Parathyroid adenoma (tissue), 2 donors: ENCODE results near the gene ECI2.
A peak's percentile ranks its signal among the peaks of the same experiment; 100 is the strongest.

Experiments
- H2AFZ ChIP-seq: fragments of 300-600 bp; sonication (generic); one replicate; pipeline ENCODE4 v1.7.0; 2017; ENCODE audit warnings: antibody characterized with exemption, mild to moderate bottlenecking
- H3K27ac ChIP-seq: fragments of 300-600 bp; sonication (generic); one replicate; pipeline ENCODE4 v1.7.0; 2017
- H3K27me3 ChIP-seq: fragments of 300-600 bp; sonication (generic); one replicate; pipeline ENCODE4 v1.7.0; 2017; ENCODE audit warnings: low read length; ENCODE audit not compliant: control insufficient read depth, insufficient read depth
- H3K36me3 ChIP-seq: fragments of 300-600 bp; sonication (generic); one replicate; pipeline ENCODE4 v1.7.0; 2017; ENCODE audit warnings: low read length; ENCODE audit not compliant: control insufficient read depth, insufficient read depth
- H3K4me1 ChIP-seq: fragments of 300-600 bp; sonication (generic); one replicate; pipeline ENCODE4 v1.7.0; 2017; ENCODE audit warnings: control low read depth
- H3K4me2 ChIP-seq: fragments of 300-600 bp; sonication (generic); one replicate; pipeline ENCODE4 v1.7.0; 2017; ENCODE audit warnings: low read length
- H3K4me3 ChIP-seq: fragments of 300-600 bp; sonication (generic); one replicate; pipeline ENCODE4 v1.7.0; 2017; ENCODE audit warnings: low read depth, low read length
- H3K79me2 ChIP-seq: fragments of 300-600 bp; sonication (generic); one replicate; pipeline ENCODE4 v1.7.0; 2017; ENCODE audit warnings: control low read depth
- H3K9ac ChIP-seq: fragments of 300-600 bp; sonication (generic); one replicate; pipeline ENCODE4 v1.7.0; 2017; ENCODE audit warnings: mild to moderate bottlenecking
- H3K9me3 ChIP-seq: fragments of 300-600 bp; sonication (generic); one replicate; pipeline ENCODE4 v1.7.0; 2017; ENCODE audit warnings: low read length; ENCODE audit not compliant: control insufficient read depth
- CTCF ChIP-seq: fragments of 300-600 bp; sonication (generic); IDR thresholded peaks from one replicate; pipeline ENCODE4 v1.7.0; 2017; ENCODE audit warnings: antibody characterized with exemption, mild to moderate bottlenecking
- donor health status: primary hyperparathyroidism.

Gene ECI2

GRCh38 chr6:4162370-4162769 is 27.0 kb upstream of the ECI2 start:
- Histone ChIP-seq H3K9me3 (no peaks in the 10 kb centered on the region), H3K4me3 (no peak overlapping the region), H3K27ac (no peak overlapping the region), H3K27me3 (no peaks in the 10 kb centered on the region), H3K9ac (no peak overlapping the region), H3K36me3 (no peaks in the 10 kb centered on the region), H3K4me2 (no peak overlapping the region), H2AFZ (no peak overlapping the region), H3K4me1 (no peaks in the 10 kb centered on the region), H3K79me2 (no peaks in the 10 kb centered on the region)
- no peak for TF ChIP-seq CTCF

DNA sequence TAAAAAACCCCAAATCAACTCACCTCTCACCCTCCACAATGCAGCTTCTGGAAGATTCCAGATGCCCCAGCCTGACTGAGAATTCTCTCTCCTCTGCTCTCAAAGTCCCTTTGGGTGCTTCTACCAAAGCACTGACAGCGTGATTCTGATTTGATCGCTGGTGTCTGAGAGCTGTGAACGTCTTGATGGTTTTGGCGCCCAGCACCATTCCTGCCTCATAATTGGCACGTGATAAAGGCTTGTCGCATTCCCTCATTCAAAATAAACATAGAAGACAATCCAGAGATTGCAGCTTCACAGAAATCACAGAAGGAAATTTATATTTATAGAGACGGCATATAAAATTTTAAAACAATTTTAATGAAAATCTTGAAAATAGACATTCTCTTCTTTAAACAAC is 24.1 kb upstream of the ECI2 start:
- Histone ChIP-seq H3K9me3 (no peaks in the 10 kb centered on the region), H3K4me3 (no peak overlapping the region), H3K4me2 (no peak overlapping the region), H2AFZ (no peak overlapping the region), H3K27ac (no peak overlapping the region), H3K36me3 (no peaks in the 10 kb centered on the region), H3K79me2 (no peaks in the 10 kb centered on the region), H3K9ac (no peak overlapping the region), H3K4me1 (no peaks in the 10 kb centered on the region), H3K27me3 (no peaks in the 10 kb centered on the region)
- no peak for TF ChIP-seq CTCF

GRCh38 chr6:4157506-4157905 is 22.1 kb upstream of the ECI2 start:
- H2AFZ ChIP-seq = no peak overlapping the region
- H3K4me2 ChIP-seq = no peak overlapping the region
- no peaks in the 10 kb centered on the region for H3K27me3 ChIP-seq
- no peak for TF ChIP-seq CTCF
- H3K4me1 ChIP-seq = no peaks in the 10 kb centered on the region
- no peaks in the 10 kb centered on the region for H3K36me3 ChIP-seq
- H3K27ac ChIP-seq = no peak overlapping the region
- no peaks in the 10 kb centered on the region for H3K79me2 ChIP-seq
- H3K9ac ChIP-seq = no peak overlapping the region
- no peak overlapping the region for H3K4me3 ChIP-seq
- no peaks in the 10 kb centered on the region for H3K9me3 ChIP-seq

GRCh38 chr6:4155848-4156466 is 20.6 kb upstream of the ECI2 start:
- Histone ChIP-seq H2AFZ (peak overlapping the region; percentile 65), H3K4me3 (no peak overlapping the region), H3K9me3 (no peaks in the 10 kb centered on the region), H3K27me3 (no peaks in the 10 kb centered on the region), H3K9ac (no peak overlapping the region), H3K36me3 (no peaks in the 10 kb centered on the region), H3K4me2 (no peak overlapping the region), H3K4me1 (no peaks in the 10 kb centered on the region), H3K79me2 (no peaks in the 10 kb centered on the region), H3K27ac (no peak overlapping the region)
- peak; percentile 85 for TF ChIP-seq CTCF

- no peak overlapping the region for H3K4me3 ChIP-seq
- no peaks in the 10 kb centered on the region for H3K4me1 ChIP-seq
- no peaks in the 10 kb centered on the region for H3K79me2 ChIP-seq
- no peak overlapping the region for H2AFZ ChIP-seq
- no peaks in the 10 kb centered on the region for H3K27me3 ChIP-seq
- no peak for TF ChIP-seq CTCF
- no peak overlapping the region for H3K4me2 ChIP-seq
- no peaks in the 10 kb centered on the region for H3K36me3 ChIP-seq
- no peak overlapping the region for H3K27ac ChIP-seq
- H3K9ac ChIP-seq = no peak overlapping the region
- no peaks in the 10 kb centered on the region for H3K9me3 ChIP-seq
Measured at GRCh38 chr6:4153514-4153985, 18.2 kb upstream of the ECI2 start.
